Skeletal muscle satellite cell (primary cell): Measurements from ENCODE around the gene SH3BP4.

ENCODE experiments used
- H3K27me3 ChIP-seq: 2 replicates; pipeline ENCODE4 v1.7.0; 2013; ENCODE audit warnings: low read length; ENCODE audit not compliant: control insufficient read depth, insufficient read depth
- H3K36me3 ChIP-seq: 2 replicates; pipeline ENCODE4 v1.7.0; 2013; ENCODE audit warnings: mild to moderate bottlenecking, control low read depth, low read length; ENCODE audit not compliant: insufficient read depth
- H3K4me1 ChIP-seq: 2 replicates; pipeline ENCODE4 v1.7.0; 2013; ENCODE audit warnings: low read length; ENCODE audit not compliant: control insufficient read depth, insufficient read depth
- H3K4me2 ChIP-seq: 2 replicates; pipeline ENCODE4 v1.7.0; 2013; ENCODE audit warnings: mild to moderate bottlenecking, low read length
- H3K4me3 ChIP-seq: 2 replicates; pipeline ENCODE4 v1.7.0; 2013; ENCODE audit warnings: low read length
- H3K9ac ChIP-seq: 2 replicates; pipeline ENCODE4 v1.7.0; 2013; ENCODE audit warnings: mild to moderate bottlenecking, low read depth, low read length, moderate library complexity
- H3K9me3 ChIP-seq: replicated peaks from 2 replicates; pipeline ENCODE4 v1.7.0; 2013; ENCODE audit warnings: mild to moderate bottlenecking, control low read depth, low read length

SH3BP4 gene

GRCh38 chr2:235097196-235097595, 145.4 kb downstream of the SH3BP4 start:
- Histone ChIP-seq H3K4me2 (no peak overlapping the region), H3K36me3 (no peaks in the 10 kb centered on the region), H3K4me1 (peaks cover 16% of the 10 kb centered on the region), H3K4me3 (no peak overlapping the region), H3K9ac (no peak overlapping the region), H3K27me3 (no peaks in the 10 kb centered on the region), H3K9me3 (no peaks in the 10 kb centered on the region)

GRCh38 chr2:235098269-235098668, 146.5 kb downstream of the SH3BP4 start:
- Histone ChIP-seq H3K4me2 (no peak overlapping the region), H3K9me3 (no peaks in the 10 kb centered on the region), H3K27me3 (no peaks in the 10 kb centered on the region), H3K4me1 (peaks cover 16% of the 10 kb centered on the region), H3K9ac (no peak overlapping the region), H3K4me3 (no peak overlapping the region), H3K36me3 (no peaks in the 10 kb centered on the region)

- Histone ChIP-seq H3K9me3 (no peaks in the 10 kb centered on the region), H3K36me3 (no peaks in the 10 kb centered on the region), H3K4me1 (peaks cover 16% of the 10 kb centered on the region), H3K27me3 (no peaks in the 10 kb centered on the region), H3K9ac (no peak overlapping the region), H3K4me2 (no peak overlapping the region), H3K4me3 (no peak overlapping the region)
Observed at GRCh38 chr2:235098736-235099494, 147.1 kb downstream of the SH3BP4 start.

- Histone ChIP-seq H3K27me3 (no peaks in the 10 kb centered on the region), H3K9me3 (no peaks in the 10 kb centered on the region), H3K4me1 (peaks cover 16% of the 10 kb centered on the region), H3K4me3 (no peak overlapping the region), H3K36me3 (no peaks in the 10 kb centered on the region), H3K9ac (no peak overlapping the region), H3K4me2 (no peak overlapping the region)
Observed at GRCh38 chr2:235102896-235103295, 151.1 kb downstream of the SH3BP4 start.
